Colonic mucosa (tissue), 4 donors: ENCODE results near the gene CCDC81. TPM values are rescaled to one million over a fixed set of nuclear protein-coding genes. Genes with fewer than 3 reads are reported as not detected.

ENCODE experiments used
- DNase-seq: peaks from one replicate; pipeline ENCODE4 v3.0.0-alpha.2; 2020
- H3K27ac ChIP-seq: fragments of 200-600 bp; one replicate; pipeline ENCODE4 v1.8.0; 2021
- H3K27me3 ChIP-seq: fragments of 200-600 bp; one replicate; pipeline ENCODE4 v1.8.0; 2021
- H3K36me3 ChIP-seq: fragments of 200-600 bp; one replicate; pipeline ENCODE4 v1.8.0; 2021
- H3K4me1 ChIP-seq: fragments of 200-600 bp; one replicate; pipeline ENCODE4 v1.8.0; 2021; ENCODE audit warnings: mild to moderate bottlenecking
- H3K4me3 ChIP-seq: fragments of 200-600 bp; one replicate; pipeline ENCODE4 v1.8.0; 2021
- H3K9ac ChIP-seq, 2 donors: one replicate each; pipeline ENCODE4 v1.7.0; 2013; ENCODE audit warnings: control low read depth in 2 of 2, low read depth in 2 of 2, low read length in 2 of 2
- H3K9me3 ChIP-seq: fragments of 200-600 bp; one replicate; pipeline ENCODE4 v1.8.0; 2021
- intact Hi-C: fragments of 100-400 bp; cut with DNase I; formaldehyde crosslinking; loops from one replicate; pipeline ENCODE4 v1.14.1; 2022
- total RNA-seq, 2 donors: library from RNA; stranded (reverse); fragmentation: NEBNext Ultra II Directional in 1 of 2; extraction: Animal tissue kit (Norgen Biotek cat#: 25700) in 1 of 2; gene quantifications; one replicate each; pipeline ENCODE4 v1.2.1, GENCODE V29; 2021
- TF ChIP-seq, protein P1 (sequence below): fragments of 200-600 bp; IDR thresholded peaks from one replicate; pipeline ENCODE4 v1.8.0; 2022; ENCODE audit warnings: antibody characterized with exemption, mild to moderate bottlenecking
- donor health status: healthy.
- donor health status: DM: no; HTN: no; CAD: no.
- donor health status: DM: no; HTN: no; CAD: no.

The CCDC81 gene
- total RNA-seq, 2 donors from 2014 or later: 0.32 to 0.53 TPM

DNA sequence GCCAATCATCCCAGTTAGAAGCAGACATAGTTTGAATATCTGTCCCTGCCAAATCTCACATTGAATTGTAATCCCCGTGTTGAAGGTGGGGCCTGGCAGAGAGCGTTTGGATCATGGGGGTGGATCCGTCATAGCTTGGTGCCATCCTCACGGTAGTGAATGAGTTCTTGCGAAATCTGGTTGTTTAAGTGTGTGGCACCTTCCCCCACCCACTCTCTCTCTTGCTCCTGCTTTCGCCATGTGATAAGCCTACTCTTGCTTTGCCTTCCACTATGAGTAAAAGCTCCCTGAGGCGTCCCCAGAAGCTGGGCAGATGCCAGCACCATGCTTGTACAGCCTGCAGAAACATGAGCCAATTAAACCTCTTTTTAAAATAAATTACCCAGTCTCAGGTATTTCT lies 5.0 kb upstream of the CCDC81 start:
- H3K27me3 ChIP-seq: no peaks in the 10 kb centered on the region
- DNase-seq: no peak
- no peak overlapping the region for H3K9ac ChIP-seq
- no peak overlapping the region for H3K4me3 ChIP-seq
- H3K36me3 ChIP-seq: no peaks in the 10 kb centered on the region
- TF ChIP-seq, protein P1, sequence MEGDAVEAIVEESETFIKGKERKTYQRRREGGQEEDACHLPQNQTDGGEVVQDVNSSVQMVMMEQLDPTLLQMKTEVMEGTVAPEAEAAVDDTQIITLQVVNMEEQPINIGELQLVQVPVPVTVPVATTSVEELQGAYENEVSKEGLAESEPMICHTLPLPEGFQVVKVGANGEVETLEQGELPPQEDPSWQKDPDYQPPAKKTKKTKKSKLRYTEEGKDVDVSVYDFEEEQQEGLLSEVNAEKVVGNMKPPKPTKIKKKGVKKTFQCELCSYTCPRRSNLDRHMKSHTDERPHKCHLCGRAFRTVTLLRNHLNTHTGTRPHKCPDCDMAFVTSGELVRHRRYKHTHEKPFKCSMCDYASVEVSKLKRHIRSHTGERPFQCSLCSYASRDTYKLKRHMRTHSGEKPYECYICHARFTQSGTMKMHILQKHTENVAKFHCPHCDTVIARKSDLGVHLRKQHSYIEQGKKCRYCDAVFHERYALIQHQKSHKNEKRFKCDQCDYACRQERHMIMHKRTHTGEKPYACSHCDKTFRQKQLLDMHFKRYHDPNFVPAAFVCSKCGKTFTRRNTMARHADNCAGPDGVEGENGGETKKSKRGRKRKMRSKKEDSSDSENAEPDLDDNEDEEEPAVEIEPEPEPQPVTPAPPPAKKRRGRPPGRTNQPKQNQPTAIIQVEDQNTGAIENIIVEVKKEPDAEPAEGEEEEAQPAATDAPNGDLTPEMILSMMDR: no peak
- intact Hi-C loops: no loop called here
- no peaks in the 10 kb centered on the region for H3K4me1 ChIP-seq
- H3K9me3 ChIP-seq: no peaks in the 10 kb centered on the region
- H3K27ac ChIP-seq: no peak overlapping the region

GRCh38 chr11:86370171-86370570 lies 4.5 kb upstream of the CCDC81 start:
- Histone ChIP-seq H3K4me3 (no peak overlapping the region), H3K27ac (no peak overlapping the region), H3K27me3 (no peaks in the 10 kb centered on the region), H3K9ac (no peak overlapping the region), H3K4me1 (no peaks in the 10 kb centered on the region), H3K9me3 (no peaks in the 10 kb centered on the region), H3K36me3 (no peaks in the 10 kb centered on the region)
- intact Hi-C loops: no loop called here
- no peak for DNase-seq
- TF ChIP-seq, protein P1: no peak

GRCh38 chr11:86370922-86371594 lies 3.6 kb upstream of the CCDC81 start:
- TF ChIP-seq, protein P1: no peak
- H3K9ac ChIP-seq: no peak overlapping the region
- no peaks in the 10 kb centered on the region for H3K9me3 ChIP-seq
- no peaks in the 10 kb centered on the region for H3K36me3 ChIP-seq
- intact Hi-C loops: no loop called here
- H3K27ac ChIP-seq: no peak overlapping the region
- no peak for DNase-seq
- no peaks in the 10 kb centered on the region for H3K27me3 ChIP-seq
- no peaks in the 10 kb centered on the region for H3K4me1 ChIP-seq
- H3K4me3 ChIP-seq: no peak overlapping the region

DNA sequence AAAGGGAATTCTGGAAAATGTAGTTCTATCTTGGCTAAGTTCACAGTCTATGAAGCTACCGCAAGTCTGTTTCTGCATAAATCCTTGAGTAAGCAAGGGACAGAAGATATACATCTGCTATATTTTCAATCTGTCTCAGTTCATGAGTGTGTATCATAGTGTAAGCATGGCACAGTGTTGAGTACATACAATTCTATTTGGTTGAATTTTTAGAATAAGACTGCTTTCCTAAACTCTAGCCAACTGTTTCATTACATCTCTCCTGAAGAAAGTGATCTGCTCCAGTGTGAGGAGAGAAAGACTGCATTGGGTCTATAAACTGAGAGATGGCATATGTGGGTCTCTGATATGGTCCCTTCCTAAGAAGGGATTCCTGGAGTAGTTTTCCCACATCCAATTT lies 2.6 kb upstream of the CCDC81 start:
- no peak overlapping the region for H3K9ac ChIP-seq
- TF ChIP-seq, protein P1: no peak
- no peaks in the 10 kb centered on the region for H3K4me1 ChIP-seq
- no peak for DNase-seq
- no peaks in the 10 kb centered on the region for H3K27me3 ChIP-seq
- intact Hi-C loops: no loop called here
- no peak overlapping the region for H3K4me3 ChIP-seq
- no peaks in the 10 kb centered on the region for H3K9me3 ChIP-seq
- no peaks in the 10 kb centered on the region for H3K36me3 ChIP-seq
- no peak overlapping the region for H3K27ac ChIP-seq

DNA sequence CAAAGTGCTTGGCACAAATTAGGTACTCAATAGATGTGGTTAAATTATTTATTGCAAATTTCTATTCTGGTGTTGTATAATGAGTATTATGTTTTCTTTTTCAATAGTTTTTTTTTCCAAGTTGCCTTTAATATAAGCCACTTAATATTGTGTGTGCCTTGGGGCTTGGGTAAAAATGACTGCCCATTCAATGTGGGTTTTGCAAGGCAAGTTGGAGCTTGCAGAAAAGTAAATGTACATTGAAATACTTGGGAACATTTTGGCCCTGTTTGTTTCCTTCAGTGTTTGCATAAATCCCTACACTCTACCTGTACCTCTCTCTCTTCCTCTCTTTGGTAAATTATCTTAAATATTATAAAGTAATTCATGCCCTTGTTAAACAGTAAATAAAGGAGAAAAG lies 2.1 kb upstream of the CCDC81 start:
- H3K9ac ChIP-seq: no peak overlapping the region
- DNase-seq: no peak
- intact Hi-C loops: no loop called here

More for the DNA sequence above, 2.1 kb upstream of the CCDC81 start:
- Histone ChIP-seq H3K27ac (no peak overlapping the region), H3K27me3 (no peaks in the 10 kb centered on the region), H3K4me3 (no peak overlapping the region), H3K36me3 (no peaks in the 10 kb centered on the region), H3K9me3 (no peaks in the 10 kb centered on the region), H3K4me1 (no peaks in the 10 kb centered on the region)
- TF ChIP-seq, protein P1: no peak
